GM18508 (cell line): ENCODE measurements around the gene RAP1A.
"Not testable (repeated sequence)": the region's sequence is repeated elsewhere in the genome, so short reads cannot be mapped to it uniquely, and the experiment has no call there.

Source experiments
- ATAC-seq: cut with Tn5 transposase; IDR thresholded peaks from one replicate; pipeline ENCODE4 v1.9.1; 2021; ENCODE audit warnings: moderate number of reproducible peaks; ENCODE audit not compliant: insufficient read depth, unreplicated experiment

RAP1A gene

GRCh38 chr1:111625276-111625675 lies 5.7 kb downstream of the RAP1A start:
- ATAC-seq, result no peak

- ATAC-seq, result no peak
These were observed 8.6 kb downstream of the RAP1A start for GRCh38 chr1:111628153-111628552.

DNA sequence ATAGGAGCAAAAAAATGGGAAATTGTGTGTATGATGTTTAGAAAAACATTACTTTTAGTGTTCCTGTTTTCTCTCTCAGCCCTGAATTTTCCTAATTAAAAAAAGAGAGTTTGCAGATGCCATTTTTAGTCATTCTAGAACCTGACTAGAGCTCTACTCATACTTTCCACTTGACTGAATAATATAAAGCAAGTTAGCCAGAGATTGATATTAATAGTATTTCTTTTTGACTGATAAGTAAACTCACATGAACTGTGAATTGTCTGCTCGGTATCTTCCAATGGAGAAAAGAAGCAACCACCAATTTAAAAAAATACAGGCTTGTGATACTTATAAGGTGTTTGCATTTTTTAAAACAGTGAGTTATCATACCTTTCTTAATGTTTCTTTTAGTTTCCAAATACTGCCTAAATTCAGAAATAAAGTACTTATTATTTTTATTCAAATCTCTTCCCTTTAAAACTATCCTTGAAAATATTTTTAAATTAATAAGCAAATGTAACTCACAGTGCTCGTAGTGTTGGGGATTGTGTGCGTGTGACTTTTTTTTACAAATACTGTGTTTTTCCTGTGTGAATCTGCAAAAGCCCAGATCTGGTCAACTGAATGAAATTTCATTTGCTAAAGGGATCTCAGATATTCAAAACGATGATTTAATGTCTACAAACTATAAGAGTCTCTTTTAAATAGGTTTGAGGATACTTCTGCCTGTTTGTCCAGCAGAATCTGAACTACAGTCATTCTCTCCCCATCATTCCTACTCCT lies 9.8 kb downstream of the RAP1A start:
- no peak for ATAC-seq

GRCh38 chr1:111630567-111630966 lies 11.0 kb downstream of the RAP1A start:
- ATAC-seq, result no peak

DNA sequence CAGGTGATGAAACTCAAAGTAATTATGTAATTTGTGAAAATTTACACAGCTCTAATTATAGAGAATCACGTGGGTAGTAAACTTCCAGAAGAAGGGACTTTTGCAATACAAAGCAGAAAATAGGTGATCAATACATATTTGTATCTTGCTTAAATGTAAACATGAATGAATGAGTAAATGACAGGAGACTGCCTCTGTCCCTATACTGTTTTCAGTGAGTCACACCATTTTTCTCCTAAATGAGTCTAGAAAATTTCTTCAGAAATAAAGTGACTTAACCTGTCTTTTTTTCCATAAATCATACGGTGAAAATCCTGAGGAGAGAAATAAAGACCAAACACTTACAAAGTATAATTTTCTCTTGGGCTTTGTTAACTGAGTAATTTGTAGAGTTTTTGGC lies 11.9 kb downstream of the RAP1A start:
- no peak for ATAC-seq

DNA sequence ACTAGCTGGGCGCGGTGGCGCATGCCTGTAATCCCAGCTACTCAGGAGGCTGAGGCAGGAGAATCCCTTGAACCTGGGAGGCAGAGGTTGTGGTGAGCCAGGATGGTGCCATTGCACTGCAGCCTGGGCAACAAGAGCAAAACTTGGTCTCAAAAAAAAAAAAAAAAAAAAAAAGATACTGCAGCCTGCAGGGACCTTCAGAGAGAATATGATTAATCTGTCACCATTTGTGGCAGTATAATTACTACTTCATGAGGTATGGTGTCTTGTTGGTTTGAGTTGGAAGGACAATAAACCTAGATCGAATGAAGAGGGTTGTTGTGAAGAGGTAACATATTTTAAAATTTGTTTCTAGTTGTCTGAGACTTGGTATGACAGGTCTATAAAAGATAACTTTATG lies 13.2 kb downstream of the RAP1A start:
- ATAC-seq, result not testable (repeated sequence)

- ATAC-seq, result no peak
These were observed 14.2 kb downstream of the RAP1A start for GRCh38 chr1:111633736-111634247.

GRCh38 chr1:111635324-111636009 lies 15.9 kb downstream of the RAP1A start:
- no peak for ATAC-seq

DNA sequence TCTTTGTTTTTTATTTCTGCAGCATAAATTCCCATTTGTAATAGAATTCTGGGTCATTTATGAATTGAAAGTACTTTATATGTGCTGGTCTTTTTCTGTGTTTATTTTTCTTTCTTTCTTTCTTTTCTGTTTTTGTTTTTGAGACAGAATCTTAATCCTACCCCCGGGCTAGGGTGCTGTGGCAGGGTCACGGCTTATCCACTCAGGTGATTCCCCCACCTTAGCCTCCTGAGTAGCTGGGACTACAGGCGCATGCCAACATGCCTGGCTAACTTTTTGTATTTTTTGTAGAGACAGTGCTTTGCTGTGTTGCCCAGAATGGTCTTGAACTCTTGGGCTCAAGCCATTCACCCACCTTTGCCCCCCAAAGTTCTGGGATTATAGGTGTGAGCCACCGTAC lies 18.7 kb downstream of the RAP1A start:
- no peak for ATAC-seq

- no peak for ATAC-seq
These were observed 20.1 kb downstream of the RAP1A start for GRCh38 chr1:111639602-111640198.

DNA sequence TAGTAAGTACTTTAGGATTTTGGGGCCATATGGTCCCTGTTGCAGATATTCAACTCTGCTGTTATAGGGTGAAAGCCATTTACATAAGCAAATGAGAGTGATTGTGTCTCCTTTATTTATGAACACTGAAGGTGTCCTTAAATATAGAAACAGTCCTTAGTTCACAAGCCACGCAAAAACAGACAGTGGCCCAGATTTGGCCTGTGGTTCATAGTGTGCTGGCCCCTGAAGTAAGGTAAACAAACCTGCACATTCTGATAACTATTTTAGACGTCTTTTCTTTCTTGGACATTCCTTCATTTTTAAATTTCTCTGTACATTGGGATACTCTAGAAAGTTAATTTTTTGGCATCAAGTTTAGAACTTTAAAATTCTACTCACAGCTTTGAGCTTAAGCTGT lies 23.5 kb downstream of the RAP1A start:
- no peak for ATAC-seq

GRCh38 chr1:111643696-111644095 lies 24.1 kb downstream of the RAP1A start:
- no peak for ATAC-seq

- no peak for ATAC-seq
These were observed 24.9 kb downstream of the RAP1A start for GRCh38 chr1:111644506-111644905.

DNA sequence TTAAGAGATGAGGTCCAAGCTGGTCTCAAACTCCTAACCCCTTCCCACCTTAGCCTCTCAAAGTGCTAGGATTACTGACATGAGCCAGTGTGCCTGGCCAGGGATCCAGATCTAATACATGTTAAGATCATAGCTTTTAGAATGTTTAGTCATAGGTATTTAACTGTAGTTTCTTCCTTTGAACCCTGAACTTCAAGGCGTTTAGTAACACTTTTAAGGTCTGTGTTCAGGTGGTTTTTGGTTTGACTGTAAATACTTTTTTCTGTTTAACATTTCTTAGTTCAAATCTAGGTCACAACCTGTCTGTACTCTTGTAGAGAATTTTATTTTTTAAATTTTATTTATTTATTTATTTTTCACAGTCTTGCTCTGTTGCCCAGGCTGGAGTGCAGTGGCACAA lies 28.1 kb downstream of the RAP1A start:
- ATAC-seq, result no peak

DNA sequence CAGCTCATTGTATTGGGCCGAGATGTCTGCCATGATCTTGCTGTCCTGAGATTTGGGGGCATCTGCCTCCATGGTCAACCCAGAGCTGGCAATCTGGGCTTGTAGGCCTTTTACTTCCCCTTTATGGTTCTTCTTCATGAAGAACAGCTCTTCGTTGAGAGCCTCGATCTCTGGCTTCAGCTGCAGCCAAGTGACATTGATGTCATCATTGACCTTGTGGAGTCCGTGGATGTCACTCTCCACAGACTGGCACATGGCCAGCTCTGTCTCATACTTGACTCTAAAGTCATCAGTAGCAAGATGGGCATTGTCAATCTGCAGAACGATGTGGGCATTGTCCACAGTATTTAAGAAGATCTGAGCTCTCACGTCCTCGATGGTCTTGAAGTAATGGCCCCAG lies 29.2 kb downstream of the RAP1A start:
- ATAC-seq, result no peak

DNA sequence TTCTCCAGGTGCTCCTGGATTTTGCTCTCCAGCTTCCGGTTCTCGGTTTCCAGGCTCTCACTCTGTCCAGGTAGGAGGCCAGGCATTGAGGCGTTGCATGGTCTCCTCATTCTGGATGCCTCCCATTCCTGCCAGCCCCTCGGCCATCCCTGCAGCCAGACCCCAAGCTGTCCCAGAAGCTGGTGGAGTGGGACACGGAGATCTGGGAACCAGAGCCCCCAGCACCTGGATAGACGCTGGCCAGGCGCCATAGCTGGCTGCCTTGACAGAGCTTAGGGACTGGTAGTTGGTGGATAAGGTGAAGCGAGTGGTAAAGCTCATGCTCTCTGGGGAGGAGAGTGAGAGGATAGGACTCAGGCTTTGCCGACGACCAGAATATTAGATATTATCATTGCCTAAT lies 29.6 kb downstream of the RAP1A start:
- ATAC-seq, result no peak

DNA sequence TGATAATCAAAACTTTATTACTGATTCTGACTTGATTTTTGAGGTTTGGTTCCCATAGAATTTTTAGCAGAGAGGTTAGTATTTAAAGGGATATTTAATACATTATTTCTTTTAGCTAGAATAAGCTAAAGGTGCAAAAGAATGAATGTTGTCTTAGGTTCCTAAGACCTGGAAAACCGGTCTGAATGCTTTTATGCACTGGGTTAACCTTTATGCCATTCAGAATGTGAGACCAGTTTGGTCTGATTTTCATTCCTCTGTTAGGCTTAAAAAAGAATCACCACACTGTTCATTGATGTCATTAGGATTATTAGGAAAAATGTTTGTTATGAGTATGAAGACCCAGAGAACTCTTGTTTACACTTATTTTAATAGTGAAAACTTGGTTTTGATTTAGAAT lies 30.1 kb downstream of the RAP1A start:
- ATAC-seq, result no peak

DNA sequence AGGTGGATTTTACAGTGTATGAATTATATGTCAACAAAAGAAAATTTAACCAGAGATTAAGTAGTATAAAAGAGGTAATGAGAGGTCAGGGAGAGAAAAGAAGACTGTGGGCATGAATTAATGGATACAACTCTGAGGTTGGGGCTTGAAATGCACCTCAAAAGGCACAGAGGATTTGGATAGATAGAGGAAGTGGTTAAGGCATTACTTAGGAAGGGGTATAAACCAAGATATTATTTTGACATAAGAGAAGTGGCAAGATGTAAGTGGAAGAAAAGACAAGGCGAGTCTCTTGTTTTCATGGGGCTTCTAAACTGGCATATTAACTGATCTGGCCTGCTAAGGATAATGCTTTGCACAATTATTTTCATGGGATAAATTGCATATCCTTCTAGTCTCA lies 34.1 kb downstream of the RAP1A start:
- no peak for ATAC-seq

- no peak for ATAC-seq
These were observed 35.2 kb downstream of the RAP1A start for GRCh38 chr1:111654839-111655238.

DNA sequence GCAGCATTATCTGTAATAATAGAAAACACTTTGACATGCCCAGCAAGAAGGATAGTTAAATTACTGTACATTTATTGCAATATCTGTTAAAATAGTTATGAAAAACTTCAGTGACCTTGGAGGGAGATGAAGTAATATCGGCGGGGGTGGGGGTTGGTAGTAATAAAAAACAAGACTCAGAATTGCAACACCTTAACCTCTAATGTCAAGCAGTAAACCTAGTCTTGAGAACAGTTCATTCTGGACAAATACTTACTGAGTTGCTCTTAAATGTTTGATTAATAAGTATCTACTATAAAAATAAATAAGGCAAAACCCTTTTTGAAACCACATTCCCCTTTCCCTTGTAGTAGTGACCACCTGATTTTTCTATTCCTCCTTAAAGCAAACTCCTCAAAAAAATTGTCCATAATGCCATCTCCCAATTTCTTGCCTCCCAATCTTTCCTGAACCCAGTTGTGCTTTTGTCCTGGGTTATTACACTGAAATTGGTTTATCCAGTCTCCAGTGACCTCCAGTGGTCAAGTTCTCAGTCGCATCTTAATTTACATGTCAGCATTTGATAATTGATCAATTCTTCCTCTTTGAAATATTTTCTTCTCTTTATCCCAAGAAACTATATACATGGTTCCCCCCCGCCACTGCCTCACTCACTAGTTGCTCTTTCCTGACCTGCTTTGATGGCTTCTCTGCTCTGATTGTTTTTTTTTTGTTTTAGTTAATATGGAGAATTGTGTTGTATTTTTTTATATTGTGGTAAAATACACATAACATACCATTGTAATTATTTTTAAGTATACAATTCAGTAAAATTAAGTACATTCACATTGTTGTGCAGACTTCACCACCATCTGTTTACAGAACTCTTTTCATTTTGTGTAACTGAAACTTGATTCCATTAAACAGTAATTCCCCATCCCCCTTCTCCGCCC lies 36.8 kb downstream of the RAP1A start:
- no peak for ATAC-seq
